SK-N-SH treated with all-trans-retinoic acid at 6 μM for 48 hours (cell line): ENCODE results near the gene GNAT2.

ENCODE experiments used
- ARNTL ChIP-seq: fragments of 450-650 bp; formaldehyde crosslinking; IDR thresholded peaks from 2 replicates; pipeline ENCODE4 v1.5.0; 2020; ENCODE audit warnings: low read depth, mild to moderate bottlenecking, moderate library complexity, borderline replicate concordance
- BACH2 ChIP-seq: fragments of 250-450 bp; sonication (Bioruptor Pico); IDR thresholded peaks from 2 replicates; pipeline ENCODE4 v1.9.0; 2021; ENCODE audit warnings: mild to moderate bottlenecking, borderline replicate concordance
- ZFP30 ChIP-seq: fragments of 450-650 bp; formaldehyde crosslinking; IDR thresholded peaks from 2 replicates; pipeline ENCODE4 v1.5.0; 2022; ENCODE audit warnings: mild to moderate bottlenecking, moderate library complexity
- ZNF8 ChIP-seq: fragments of 450-650 bp; formaldehyde crosslinking; IDR thresholded peaks from 2 replicates; pipeline ENCODE4 v1.5.0; 2020; ENCODE audit warnings: mild to moderate bottlenecking, moderate library complexity
- TF ChIP-seq, protein P1 (sequence below): fragments of 250-450 bp; sonication (Bioruptor Pico); IDR thresholded peaks from 2 replicates; pipeline ENCODE4 v1.5.1; 2020; ENCODE audit warnings: low read depth, mild to moderate bottlenecking, moderate library complexity

DNA sequence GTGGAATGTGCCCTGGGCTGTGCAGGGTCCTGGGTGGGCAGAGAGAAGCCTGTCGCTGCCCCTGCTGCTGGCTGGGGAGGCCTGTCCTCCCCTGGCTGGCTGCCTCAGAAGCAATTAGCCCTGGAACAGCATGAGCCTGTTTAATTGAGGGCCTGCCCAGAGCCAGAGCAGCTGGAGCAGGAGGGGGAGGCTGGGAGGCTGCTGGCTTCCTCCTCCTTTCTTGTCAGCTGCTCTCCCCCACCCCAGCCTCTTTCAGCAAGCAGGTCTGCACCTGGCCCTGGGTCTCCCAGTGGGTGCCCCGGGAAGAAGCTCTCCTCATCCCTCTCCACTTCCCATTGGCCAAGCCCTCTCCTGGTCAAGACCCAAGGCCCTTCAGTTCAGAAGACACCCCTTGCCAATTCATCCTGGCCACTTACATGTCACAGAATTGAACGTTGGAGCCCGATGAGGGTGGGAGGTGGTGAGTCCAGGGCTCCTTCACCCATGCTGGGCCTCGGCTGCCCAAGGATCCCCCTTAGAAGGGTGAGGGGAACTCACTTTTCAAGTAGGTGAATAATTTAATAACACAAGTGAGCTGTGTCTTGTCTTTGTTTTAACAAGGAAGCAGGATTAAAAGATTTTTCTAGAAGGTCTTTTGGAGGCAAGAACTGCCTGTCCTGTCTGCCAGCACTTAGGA, 13.4 kb upstream of the GNAT2 start:
- TF ChIP-seq ZFP30 (CRISPR knock-in tag) (no peak), ZNF8 (CRISPR knock-in tag) (no peak), BACH2 (CRISPR knock-in tag) (no peak), ARNTL (CRISPR knock-in tag) (no peak)
- TF ChIP-seq, protein P1, sequence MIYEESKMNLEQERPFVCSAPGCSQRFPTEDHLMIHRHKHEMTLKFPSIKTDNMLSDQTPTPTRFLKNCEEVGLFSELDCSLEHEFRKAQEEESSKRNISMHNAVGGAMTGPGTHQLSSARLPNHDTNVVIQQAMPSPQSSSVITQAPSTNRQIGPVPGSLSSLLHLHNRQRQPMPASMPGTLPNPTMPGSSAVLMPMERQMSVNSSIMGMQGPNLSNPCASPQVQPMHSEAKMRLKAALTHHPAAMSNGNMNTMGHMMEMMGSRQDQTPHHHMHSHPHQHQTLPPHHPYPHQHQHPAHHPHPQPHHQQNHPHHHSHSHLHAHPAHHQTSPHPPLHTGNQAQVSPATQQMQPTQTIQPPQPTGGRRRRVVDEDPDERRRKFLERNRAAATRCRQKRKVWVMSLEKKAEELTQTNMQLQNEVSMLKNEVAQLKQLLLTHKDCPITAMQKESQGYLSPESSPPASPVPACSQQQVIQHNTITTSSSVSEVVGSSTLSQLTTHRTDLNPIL (CRISPR knock-in tag): no peak
